Measurements from ENCODE around the gene APP. TPM values are rescaled to one million over a fixed set of nuclear protein-coding genes. Genes with fewer than 3 reads are reported as not detected.

The APP gene
- total RNA-seq, 4 donors from 2014 or later: 471 to 1,291 (median 672) TPM

- intact Hi-C loops (cut with DNase I; ENCODE audit: low total_unique reads): no loop called here
- H3K27ac ChIP-seq: no peak overlapping the region
- DNase-seq: no peak
Observed at GRCh38 chr21:25897383-25897782, 273.2 kb downstream of the APP start.

DNA sequence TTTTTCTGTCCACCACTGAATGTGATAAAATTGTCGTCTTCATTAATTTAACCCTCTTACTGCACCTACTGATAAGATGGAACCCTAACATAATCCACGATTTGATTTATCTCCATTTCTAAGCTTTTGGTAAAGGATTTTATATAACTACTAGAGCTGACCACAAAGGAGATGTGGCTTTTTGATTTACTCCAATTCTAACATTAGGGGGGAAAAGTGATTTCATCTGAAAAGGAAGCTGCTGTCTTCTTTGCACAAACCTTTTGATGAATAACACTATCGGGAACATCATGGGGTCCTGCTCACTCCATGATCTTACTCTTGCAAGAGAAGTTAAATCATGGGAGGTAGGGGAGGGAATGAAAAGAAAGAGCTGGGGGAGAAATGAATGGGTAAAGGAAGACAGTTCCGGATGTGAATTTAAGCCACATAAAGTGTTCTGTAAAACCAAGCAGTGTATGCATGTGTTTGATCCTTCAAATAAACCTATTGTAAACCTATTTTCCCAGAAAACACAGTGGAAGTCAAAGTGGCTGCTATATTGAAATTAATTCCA lies 274.0 kb downstream of the APP start:
- WGBS, 2 donors (ENCODE audit: low coverage in 1 of 2): 72 to 73% methylated on average over 4 of the region's 4 CpGs
- Histone ChIP-seq H3K36me3 (peaks cover 0 to 13% (median 3%) of the 10 kb centered on the region in 4 donors), H3K4me3 (no peak overlapping the region), H3K4me1 (peaks cover 0 to 15% (median 6%) of the 10 kb centered on the region in 4 donors), H3K27ac (no peak overlapping the region), H3K9me3 (no peaks in the 10 kb centered on the region), H3K27me3 (no peaks in the 10 kb centered on the region)
- no peak for DNase-seq
- TF ChIP-seq POLR2A (IDR thresholded peaks at IDR 0.05) (no peak), CTCF (IDR thresholded peaks at IDR 0.05) (no peak), POLR2AphosphoS5 (IDR thresholded peaks at IDR 0.05) (no peak), EP300 (IDR thresholded peaks at IDR 0.05; ENCODE audit: low read depth) (no peak)
- intact Hi-C loops (cut with DNase I; ENCODE audit: low total_unique reads) (no loop called here), in situ Hi-C loops (cut with MboI; ENCODE audit: low pct_ligation_motif_present in 1 of 4, low pct_unique_long_range_greater_than_20kb in 1 of 4, low sequenced_read_pairs in 3 of 4) (loop anchor here in 3 of 4 donors (25.0 kb wide), 2 partner anchors 266 to 816 kb away; partner anchors contain the start of gene APP (in 1 of the 3))

More at GRCh38 chr21:25897383-25897782, 273.2 kb downstream of the APP start:
- Histone ChIP-seq H3K4me3 (no peak overlapping the region), H3K4me1 (peaks cover 0 to 15% (median 6%) of the 10 kb centered on the region in 4 donors), H3K27me3 (no peaks in the 10 kb centered on the region), H3K36me3 (peaks cover 0 to 12% (median 3%) of the 10 kb centered on the region in 4 donors), H3K9me3 (no peaks in the 10 kb centered on the region)
- TF ChIP-seq EP300 (IDR thresholded peaks at IDR 0.05; ENCODE audit: low read depth): no peak
- in situ Hi-C loops (cut with MboI; ENCODE audit: low pct_ligation_motif_present in 1 of 4, low pct_unique_long_range_greater_than_20kb in 1 of 4, low sequenced_read_pairs in 3 of 4): loop anchor here in 3 of 4 donors (25.0 kb wide), 2 partner anchors 265 to 815 kb away; partner anchors contain the start of gene APP (in 1 of the 3)
- WGBS, 2 donors (ENCODE audit: low coverage in 1 of 2): 86 to 94% methylated on average over 4 of the region's 4 CpGs

DNA sequence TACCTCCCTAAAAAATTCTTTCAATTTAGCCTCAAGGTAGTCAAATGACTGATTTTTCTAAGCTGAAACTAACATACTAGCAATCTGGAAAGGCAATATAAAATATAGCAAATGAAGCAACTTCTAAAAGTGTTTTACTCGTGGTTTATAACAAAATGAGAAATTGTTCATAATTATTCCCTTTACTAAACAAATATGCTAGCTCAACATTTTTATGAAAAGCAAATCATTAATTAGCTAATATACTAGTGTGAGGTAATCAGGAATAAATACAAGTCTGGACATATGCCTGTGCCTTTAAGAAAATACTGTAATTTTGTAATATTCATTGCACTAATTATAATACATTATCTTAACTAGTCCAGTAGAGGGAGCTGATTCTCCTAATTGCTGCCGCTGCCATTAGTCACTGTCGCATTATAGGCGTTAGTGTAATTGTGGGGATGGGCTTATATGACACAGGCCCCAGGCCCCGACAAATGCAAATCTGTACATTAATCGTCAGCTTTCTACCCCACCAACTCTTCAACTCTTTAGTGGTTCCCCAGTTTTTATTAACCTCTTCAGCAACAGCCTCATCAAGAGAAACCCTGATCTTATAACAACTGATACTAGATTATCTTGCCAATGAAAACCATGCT lies 274.9 kb downstream of the APP start:
- 35 to 46% methylated on average over 6 of the region's 6 CpGs for WGBS, 2 donors (ENCODE audit: low coverage in 1 of 2)
- TF ChIP-seq EP300 (IDR thresholded peaks at IDR 0.05; ENCODE audit: low read depth) (no peak), POLR2A (IDR thresholded peaks at IDR 0.05) (no peak), CTCF (IDR thresholded peaks at IDR 0.05) (peak; percentile 37 to 50 (median 45)), POLR2AphosphoS5 (IDR thresholded peaks at IDR 0.05) (peak in 1 of 3 donors; percentile 29)
- Histone ChIP-seq H3K4me3 (no peak overlapping the region), H3K4me1 (peaks cover 0 to 21% (median 6%) of the 10 kb centered on the region in 4 donors), H3K36me3 (peaks cover 0 to 22% (median 3%) of the 10 kb centered on the region in 4 donors), H3K9me3 (no peaks in the 10 kb centered on the region), H3K27ac (no peak overlapping the region), H3K27me3 (no peaks in the 10 kb centered on the region)
- in situ Hi-C loops (cut with MboI; ENCODE audit: low pct_ligation_motif_present in 1 of 4, low pct_unique_long_range_greater_than_20kb in 1 of 4, low sequenced_read_pairs in 3 of 4): loop anchor here in 3 of 4 donors (25.0 kb wide), 2 partner anchors 267 to 817 kb away; partner anchors contain the start of gene APP (in 1 of the 3)
- intact Hi-C loops (cut with DNase I; ENCODE audit: low total_unique reads): no loop called here
- DNase-seq: no peak

- H3K9me3 ChIP-seq: no peaks in the 10 kb centered on the region
- intact Hi-C loops (cut with DNase I; ENCODE audit: low total_unique reads): no loop called here
- no peak overlapping the region for H3K4me3 ChIP-seq
- H3K4me1 ChIP-seq: peaks cover 6 to 42% (median 17%) of the 10 kb centered on the region in 4 donors
- no peak for DNase-seq
- in situ Hi-C loops (cut with MboI; ENCODE audit: low pct_ligation_motif_present in 1 of 4, low pct_unique_long_range_greater_than_20kb in 1 of 4, low sequenced_read_pairs in 3 of 4): loop anchor here in 3 of 4 donors (5.0 to 25.0 kb wide), 3 partner anchors 269 to 819 kb away; partner anchors contain the start of gene APP (in 1 of the 3)
- TF ChIP-seq EP300 (IDR thresholded peaks at IDR 0.05; ENCODE audit: low read depth) (no peak), POLR2AphosphoS5 (IDR thresholded peaks at IDR 0.05) (no peak), POLR2A (IDR thresholded peaks at IDR 0.05) (no peak), CTCF (IDR thresholded peaks at IDR 0.05) (no peak)
- 80 to 89% methylated on average over 1 of the region's 1 CpG for WGBS, 2 donors (ENCODE audit: low coverage in 1 of 2)
- H3K36me3 ChIP-seq: peaks cover 0 to 22% (median 3%) of the 10 kb centered on the region in 4 donors
- no peaks in the 10 kb centered on the region for H3K27me3 ChIP-seq
- H3K27ac ChIP-seq: no peak overlapping the region
Observed at GRCh38 chr21:25893191-25893590, 277.4 kb downstream of the APP start.
